Measurements from ENCODE around the gene TTC6. TPM values are rescaled to one million over a fixed set of nuclear protein-coding genes. Genes with fewer than 3 reads are reported as not detected.

Gene TTC6
- total and polyA plus RNA-seq, 2 of the 4 experiments (the other 2 are of a cell fraction), result under 0.01 to 0.12 TPM

GRCh38 chr14:37569729-37570128, 25.7 kb upstream of the TTC6 start:
- Histone ChIP-seq H3K9me3 (ENCODE audit: control insufficient read depth, insufficient read depth, low read length) (no peaks in the 10 kb centered on the region), H3K4me2 (ENCODE audit: low read depth, low read length) (no peak overlapping the region), H3K14ac (replicated peaks; ENCODE audit: low read depth, low read length) (no peak overlapping the region), H2BK120ac (ENCODE audit: low read depth, low read length) (no peak overlapping the region), H3K27me3 (ENCODE audit: control insufficient read depth, insufficient read depth, low read length) (no peaks in the 10 kb centered on the region), H3K79me1 (ENCODE audit: low read depth in 1 of 2, low read length in 2 of 2) (no peaks in the 10 kb centered on the region), H2AK5ac (ENCODE audit: low read depth, low read length) (no peak overlapping the region), H2AK9ac (replicated peaks; ENCODE audit: low read depth, low read length, poor library complexity) (no peak overlapping the region), H2BK20ac (ENCODE audit: low read depth, low read length) (no peak overlapping the region), H3K9ac (ENCODE audit: low read depth, low read length) (no peak overlapping the region), H3K56ac (ENCODE audit: extremely low read depth, insufficient read depth, low read length) (no peak overlapping the region), H2AFZ (replicated peaks; ENCODE audit: low read length, poor library complexity) (no peak overlapping the region), H3K36me3 (ENCODE audit: control insufficient read depth, insufficient read depth, low read length) (no peaks in the 10 kb centered on the region), H3K18ac (ENCODE audit: low read depth, low read length) (no peak overlapping the region), H4K91ac (ENCODE audit: insufficient read depth, low read depth, low read length) (no peak overlapping the region), H3K23ac (ENCODE audit: low read depth, low read length) (no peak overlapping the region), H2BK15ac (ENCODE audit: low read depth, low read length) (no peak overlapping the region), H2BK5ac (ENCODE audit: low read depth, low read length, poor library complexity, severe bottlenecking) (no peak overlapping the region), H3K27ac (ENCODE audit: insufficient read depth, low read length) (no peak overlapping the region), H4K20me1 (ENCODE audit: insufficient read depth, low read length) (no peaks in the 10 kb centered on the region), H4K5ac (ENCODE audit: low read depth, low read length) (no peak overlapping the region), H3K4ac (ENCODE audit: low read depth, low read length) (no peak overlapping the region), H3K9me1 (ENCODE audit: insufficient read depth, low read length) (no peaks in the 10 kb centered on the region), H3K4me3 (ENCODE audit: insufficient read depth, low read depth, low read length) (no peak overlapping the region), H3K4me1 (ENCODE audit: control insufficient read depth, insufficient read depth, low read length) (no peaks in the 10 kb centered on the region), H4K8ac (ENCODE audit: low read depth in 2 of 2, low read length in 2 of 2) (no peak overlapping the region)
- dilution Hi-C loops (cut with HindIII; ENCODE audit: low sequenced_read_pairs, unreplicated experiment), result no loop called here
- in situ Hi-C loops (cut with MboI; ENCODE audit: low sequenced_read_pairs), result no loop called here
- TF ChIP-seq RAD21 (IDR thresholded peaks at IDR 0.05; ENCODE audit: low read length), result no peak
- TF ChIP-seq, protein P1, sequence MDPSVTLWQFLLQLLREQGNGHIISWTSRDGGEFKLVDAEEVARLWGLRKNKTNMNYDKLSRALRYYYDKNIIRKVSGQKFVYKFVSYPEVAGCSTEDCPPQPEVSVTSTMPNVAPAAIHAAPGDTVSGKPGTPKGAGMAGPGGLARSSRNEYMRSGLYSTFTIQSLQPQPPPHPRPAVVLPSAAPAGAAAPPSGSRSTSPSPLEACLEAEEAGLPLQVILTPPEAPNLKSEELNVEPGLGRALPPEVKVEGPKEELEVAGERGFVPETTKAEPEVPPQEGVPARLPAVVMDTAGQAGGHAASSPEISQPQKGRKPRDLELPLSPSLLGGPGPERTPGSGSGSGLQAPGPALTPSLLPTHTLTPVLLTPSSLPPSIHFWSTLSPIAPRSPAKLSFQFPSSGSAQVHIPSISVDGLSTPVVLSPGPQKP (IDR thresholded peaks at IDR 0.05; ENCODE audit: borderline replicate concordance, low read depth, low read length), result no peak
- no peak for TF ChIP-seq MXI1 (IDR thresholded peaks at IDR 0.05; ENCODE audit: borderline replicate concordance, low read depth, low read length)
- TF ChIP-seq MAZ (IDR thresholded peaks at IDR 0.05; ENCODE audit: borderline replicate concordance, low read depth, low read length), result no peak
- no peak for TF ChIP-seq CEBPB (IDR thresholded peaks at IDR 0.05; ENCODE audit: low read depth, low read length)
- no peak for TF ChIP-seq BHLHE40 (IDR thresholded peaks at IDR 0.05; ENCODE audit: low read depth, low read length)
- no peak for TF ChIP-seq SMC3 (IDR thresholded peaks at IDR 0.05; ENCODE audit: low read depth, low read length)
- no peak for TF ChIP-seq MAFK (IDR thresholded peaks at IDR 0.05; ENCODE audit: low read depth, low read length)
- no peak for TF ChIP-seq FOS (IDR thresholded peaks at IDR 0.05; ENCODE audit: low read depth, low read length)
- no peak for TF ChIP-seq POLR2A (IDR thresholded peaks at IDR 0.05; ENCODE audit: low read depth, low read length)
- no peak for TF ChIP-seq RFX5 (IDR thresholded peaks at IDR 0.05; ENCODE audit: low read depth, low read length)
- TF ChIP-seq, protein P2, sequence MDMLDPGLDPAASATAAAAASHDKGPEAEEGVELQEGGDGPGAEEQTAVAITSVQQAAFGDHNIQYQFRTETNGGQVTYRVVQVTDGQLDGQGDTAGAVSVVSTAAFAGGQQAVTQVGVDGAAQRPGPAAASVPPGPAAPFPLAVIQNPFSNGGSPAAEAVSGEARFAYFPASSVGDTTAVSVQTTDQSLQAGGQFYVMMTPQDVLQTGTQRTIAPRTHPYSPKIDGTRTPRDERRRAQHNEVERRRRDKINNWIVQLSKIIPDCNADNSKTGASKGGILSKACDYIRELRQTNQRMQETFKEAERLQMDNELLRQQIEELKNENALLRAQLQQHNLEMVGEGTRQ (IDR thresholded peaks at IDR 0.05; ENCODE audit: low read depth, low read length), result no peak
- TF ChIP-seq, protein P3, sequence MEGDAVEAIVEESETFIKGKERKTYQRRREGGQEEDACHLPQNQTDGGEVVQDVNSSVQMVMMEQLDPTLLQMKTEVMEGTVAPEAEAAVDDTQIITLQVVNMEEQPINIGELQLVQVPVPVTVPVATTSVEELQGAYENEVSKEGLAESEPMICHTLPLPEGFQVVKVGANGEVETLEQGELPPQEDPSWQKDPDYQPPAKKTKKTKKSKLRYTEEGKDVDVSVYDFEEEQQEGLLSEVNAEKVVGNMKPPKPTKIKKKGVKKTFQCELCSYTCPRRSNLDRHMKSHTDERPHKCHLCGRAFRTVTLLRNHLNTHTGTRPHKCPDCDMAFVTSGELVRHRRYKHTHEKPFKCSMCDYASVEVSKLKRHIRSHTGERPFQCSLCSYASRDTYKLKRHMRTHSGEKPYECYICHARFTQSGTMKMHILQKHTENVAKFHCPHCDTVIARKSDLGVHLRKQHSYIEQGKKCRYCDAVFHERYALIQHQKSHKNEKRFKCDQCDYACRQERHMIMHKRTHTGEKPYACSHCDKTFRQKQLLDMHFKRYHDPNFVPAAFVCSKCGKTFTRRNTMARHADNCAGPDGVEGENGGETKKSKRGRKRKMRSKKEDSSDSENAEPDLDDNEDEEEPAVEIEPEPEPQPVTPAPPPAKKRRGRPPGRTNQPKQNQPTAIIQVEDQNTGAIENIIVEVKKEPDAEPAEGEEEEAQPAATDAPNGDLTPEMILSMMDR (conservative IDR thresholded peaks at IDR 0.05; ENCODE audit: low read depth, low read length), result no peak
- TF ChIP-seq CHD1 (IDR thresholded peaks at IDR 0.05; ENCODE audit: low read depth, low read length), result no peak
- no peak for TF ChIP-seq NFE2L2 (IDR thresholded peaks at IDR 0.05; ENCODE audit: low read depth, low read length)
- TF ChIP-seq RCOR1 (IDR thresholded peaks at IDR 0.05; ENCODE audit: insufficient replicate concordance, low read length), result no peak
- BruUV-seq (replicated peaks), result no TSS peak
- intact Hi-C loops (cut with micrococcal nuclease), result no loop called here
- no peak for ATAC-seq (ENCODE audit: low read depth)
- POLR2A ChIA-PET (ENCODE audit: unreplicated experiment), result no interaction called here
- WGBS, 2 experiments (ENCODE audit: extremely low coverage in 2 of 2, insufficient read length in 1 of 2), result 100% methylated on average over 3 of the region's 7 CpGs; no CpG with 5 or more reads in 1 of the 2 experiments
- no peak for DNase-seq
- CTCF ChIA-PET, result interaction anchor here (0.5 kb wide), 1 partner anchor 628 kb away, joined by 4 read pairs; no protein-coding TSS in a partner anchor

Measured in IMR-90 (cell line).